GM19468 (cell line): ENCODE measurements around the gene ALDH3B2.
"Not testable (repeated sequence)": the region's sequence is repeated elsewhere in the genome, so short reads cannot be mapped to it uniquely, and the experiment has no call there.

Experiments
- ATAC-seq: cut with Tn5 transposase; IDR thresholded peaks from one replicate; pipeline ENCODE4 v1.9.1; 2021; ENCODE audit warnings: mild to moderate bottlenecking, moderate library complexity, moderate number of reproducible peaks; ENCODE audit not compliant: unreplicated experiment; ENCODE audit errors: extremely low read depth

ALDH3B2 gene

DNA sequence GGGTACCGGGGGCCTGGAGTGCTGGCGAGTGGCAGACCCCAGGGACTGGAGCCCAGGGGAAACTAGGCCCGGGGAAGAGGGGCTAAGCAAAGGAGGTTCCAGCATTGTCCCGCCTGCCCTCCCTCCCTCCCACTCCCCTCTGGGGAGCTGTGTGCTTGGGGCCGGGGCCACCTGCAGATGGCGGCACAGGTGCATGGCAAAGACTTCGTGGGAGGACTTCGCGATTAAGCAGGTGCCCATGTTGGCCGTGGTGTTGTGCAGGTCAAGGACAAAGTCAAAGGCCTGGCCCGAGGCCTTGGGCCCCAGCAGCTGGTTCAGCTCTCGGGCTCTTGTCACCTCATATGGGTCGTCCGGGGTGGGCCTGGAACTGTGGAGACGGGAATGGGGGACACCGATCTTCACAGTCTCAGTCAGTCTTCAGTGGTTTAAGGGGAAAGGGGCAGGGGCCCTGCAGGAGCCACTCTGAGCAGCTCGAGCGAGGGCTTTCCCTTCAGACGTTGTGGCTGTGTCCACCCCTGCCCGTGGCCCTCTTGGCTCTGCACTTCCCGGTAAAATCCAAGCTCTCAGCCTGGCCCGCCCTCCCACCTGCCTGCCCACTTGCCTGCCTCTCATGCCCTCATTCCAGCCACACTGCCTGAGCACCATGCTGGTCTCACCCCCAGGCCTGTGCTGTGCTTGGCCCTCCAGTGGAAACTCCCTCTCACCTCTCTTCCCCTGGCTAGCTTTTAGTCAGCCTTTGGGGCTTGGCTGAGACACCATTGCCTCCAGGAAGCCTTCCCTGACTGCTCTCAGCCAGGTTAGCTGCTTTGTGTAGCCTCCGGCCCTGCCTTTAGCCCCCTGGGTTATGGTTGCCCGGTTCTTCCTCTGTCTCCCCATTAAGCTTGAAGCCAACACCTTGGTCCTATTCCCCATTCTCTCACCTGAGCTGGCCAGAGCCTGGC is 28.6 kb downstream of the ALDH3B2 start:
- ATAC-seq = no peak

DNA sequence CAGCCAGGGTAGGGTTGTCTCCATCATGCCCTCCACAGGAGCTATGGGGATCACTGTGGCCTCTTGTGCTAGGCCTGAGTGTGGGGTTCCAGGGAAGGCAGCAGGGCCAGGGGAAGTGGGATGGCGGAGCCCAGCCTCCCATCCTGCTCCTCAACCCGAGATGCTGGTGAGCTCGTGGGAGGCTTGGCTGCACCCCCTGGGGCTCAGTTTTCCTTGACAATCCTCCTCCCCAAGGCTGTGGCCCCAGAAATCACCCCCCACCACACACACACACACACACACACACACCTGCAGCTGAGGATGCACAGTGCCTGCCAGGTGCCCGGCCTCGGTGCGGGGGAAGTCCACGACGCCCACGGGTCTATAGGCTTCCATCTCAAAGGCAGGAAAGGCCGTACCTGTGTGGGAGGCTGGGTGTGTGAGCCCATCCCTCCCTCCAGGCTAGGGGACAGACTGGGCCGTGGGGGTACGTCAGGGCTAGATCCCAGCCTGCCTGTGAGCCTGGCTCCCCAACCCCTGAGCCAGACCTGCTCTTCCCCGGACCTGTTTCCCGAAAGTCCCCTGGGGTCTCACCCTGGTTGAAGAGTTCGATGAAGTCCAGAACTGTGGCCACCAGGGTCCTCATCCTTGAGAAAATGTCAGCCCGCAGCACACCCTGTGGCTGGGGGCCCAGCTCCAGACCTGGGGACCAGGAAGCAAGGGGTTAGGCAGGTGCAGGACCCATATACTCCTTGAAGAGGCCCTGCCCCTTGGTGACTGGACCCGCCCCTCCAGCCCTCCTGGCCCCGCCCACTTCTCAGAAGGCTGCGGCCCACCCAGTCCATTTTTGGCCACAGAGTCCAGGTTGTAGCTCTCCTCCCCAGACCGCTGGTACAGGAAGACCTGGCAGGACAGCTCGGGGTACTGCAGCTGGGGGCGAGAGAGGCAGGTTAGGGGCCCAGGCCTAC is 29.7 kb downstream of the ALDH3B2 start:
- ATAC-seq = no peak

DNA sequence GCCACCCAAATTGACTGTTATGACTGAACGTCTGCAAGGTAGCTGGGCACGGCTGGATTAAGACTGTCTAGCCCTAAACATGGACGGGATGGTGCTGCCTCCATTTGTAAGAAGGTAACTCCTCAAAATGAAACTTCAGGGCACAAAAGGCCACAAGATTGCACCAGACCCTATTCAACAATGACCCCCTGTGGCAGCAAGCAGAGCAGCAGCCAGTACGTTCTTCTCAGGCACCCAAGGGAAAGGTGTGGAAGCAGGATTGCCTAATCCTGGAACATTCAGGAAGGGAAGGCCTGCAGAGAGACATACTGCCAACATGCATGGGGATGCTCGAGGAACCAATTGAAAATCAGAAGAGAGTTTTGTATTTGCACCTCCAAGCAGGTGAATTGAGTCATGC is 30.4 kb downstream of the ALDH3B2 start:
- no peak for ATAC-seq

DNA sequence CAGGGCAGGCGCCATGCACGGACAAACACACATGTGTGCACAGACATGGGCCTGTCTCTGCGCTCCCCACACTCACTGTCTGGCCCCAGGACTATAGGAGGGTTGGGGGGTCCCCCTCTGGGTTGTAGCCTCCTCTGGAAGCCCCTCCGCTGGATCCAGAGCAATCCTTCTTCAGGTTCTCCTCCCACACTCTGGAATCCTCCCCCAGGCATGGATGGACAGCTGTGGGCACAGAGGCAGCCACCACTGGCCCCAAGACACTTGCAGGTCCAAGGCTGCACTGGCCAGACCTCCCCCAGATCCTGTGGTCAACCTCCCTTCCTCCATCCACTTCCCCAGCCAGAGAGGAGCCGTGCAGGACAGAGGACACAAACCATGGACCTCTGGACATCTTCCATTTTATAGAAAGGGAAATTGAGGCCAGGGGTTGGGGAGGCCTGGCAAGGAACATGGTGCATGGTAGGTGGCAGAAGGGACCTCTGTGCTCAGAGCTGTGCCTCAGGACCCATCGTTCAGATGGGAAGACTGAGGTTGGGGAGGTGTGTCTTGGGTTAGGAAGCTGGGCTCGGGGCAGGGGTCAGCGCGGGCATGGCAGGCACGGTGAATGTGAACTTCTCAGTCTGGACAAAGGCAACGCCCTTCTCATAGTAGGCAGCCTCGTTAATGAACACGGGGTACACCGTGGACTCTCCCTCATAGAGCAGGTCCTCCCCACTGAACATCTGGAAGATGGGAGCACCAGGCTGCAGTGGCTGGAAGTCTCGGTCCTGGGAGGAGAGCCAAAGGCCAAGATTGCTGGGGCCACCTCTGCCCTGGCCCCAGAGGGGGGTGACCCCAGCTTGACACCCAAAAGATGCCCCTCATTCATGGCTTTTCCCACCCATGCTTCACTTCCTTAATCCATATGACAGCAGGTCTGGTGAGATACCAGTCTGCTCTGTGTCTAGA is 32.0 kb downstream of the ALDH3B2 start:
- no peak for ATAC-seq

DNA sequence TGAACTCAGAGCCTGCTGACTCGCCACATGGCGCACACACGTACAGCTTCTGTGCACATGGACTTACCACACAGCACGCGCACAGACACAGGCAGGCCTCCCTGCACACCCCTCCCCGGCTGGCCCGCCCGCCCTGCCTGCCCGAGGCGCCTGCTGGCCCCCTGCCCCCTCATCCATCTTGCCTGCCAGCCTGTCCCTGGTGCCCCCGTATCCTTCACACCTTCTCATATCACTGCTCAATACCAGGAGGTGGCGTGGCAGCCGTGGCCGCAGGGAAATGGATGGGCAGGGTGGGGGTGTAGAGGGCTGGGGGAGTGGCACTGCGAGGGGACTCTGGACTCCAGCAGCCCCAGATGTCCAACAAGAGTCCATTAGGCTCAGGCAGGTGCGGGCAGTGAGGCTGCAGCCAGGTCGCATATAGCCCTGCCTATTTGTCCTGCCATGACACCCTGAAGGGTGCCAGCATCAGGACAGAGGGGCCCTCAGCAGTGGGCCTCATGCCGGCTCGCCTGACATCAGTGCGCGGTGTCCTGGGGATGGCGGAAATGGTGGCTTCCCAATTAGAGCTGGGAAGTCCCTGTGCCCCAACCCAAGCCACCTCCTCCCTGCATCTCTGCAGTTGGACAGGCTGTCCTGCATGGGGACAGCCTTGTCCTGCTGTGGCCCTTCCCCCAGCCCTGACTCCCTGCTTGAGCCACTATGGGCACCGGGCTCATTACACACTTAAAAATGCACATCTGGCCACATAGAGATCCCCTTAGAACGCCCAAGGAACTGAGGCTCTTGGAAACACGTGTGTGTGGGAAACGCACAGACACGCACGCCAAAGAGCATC is 32.9 kb downstream of the ALDH3B2 start:
- no peak for ATAC-seq

DNA sequence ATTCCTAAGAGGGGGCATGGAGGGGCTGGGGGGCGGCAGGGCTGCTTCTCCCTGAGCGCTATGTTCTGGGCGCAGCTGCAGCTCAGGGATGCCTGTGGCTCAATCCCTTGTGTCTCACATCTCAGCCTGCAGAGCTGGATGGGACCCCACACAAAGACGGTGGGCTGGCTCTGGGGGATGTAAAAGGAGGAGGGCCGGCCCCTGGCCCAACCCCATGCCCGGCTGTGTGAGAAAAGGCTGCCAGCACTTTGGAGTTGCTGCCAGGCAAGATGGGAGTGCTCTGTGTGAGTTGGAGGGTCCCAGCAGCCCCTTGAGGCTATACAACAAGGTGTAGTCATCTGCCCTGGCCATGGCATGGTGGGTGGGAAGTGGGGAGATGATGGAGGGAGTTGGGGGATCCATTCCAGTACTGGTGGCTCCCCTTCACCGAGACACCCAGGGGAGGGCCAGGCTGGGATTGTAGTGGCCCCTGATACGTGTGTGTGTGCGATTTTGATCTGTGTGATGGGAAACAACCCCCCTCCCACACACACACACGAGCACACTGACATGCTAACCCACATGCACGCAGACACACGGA is 33.6 kb downstream of the ALDH3B2 start:
- ATAC-seq = no peak

DNA sequence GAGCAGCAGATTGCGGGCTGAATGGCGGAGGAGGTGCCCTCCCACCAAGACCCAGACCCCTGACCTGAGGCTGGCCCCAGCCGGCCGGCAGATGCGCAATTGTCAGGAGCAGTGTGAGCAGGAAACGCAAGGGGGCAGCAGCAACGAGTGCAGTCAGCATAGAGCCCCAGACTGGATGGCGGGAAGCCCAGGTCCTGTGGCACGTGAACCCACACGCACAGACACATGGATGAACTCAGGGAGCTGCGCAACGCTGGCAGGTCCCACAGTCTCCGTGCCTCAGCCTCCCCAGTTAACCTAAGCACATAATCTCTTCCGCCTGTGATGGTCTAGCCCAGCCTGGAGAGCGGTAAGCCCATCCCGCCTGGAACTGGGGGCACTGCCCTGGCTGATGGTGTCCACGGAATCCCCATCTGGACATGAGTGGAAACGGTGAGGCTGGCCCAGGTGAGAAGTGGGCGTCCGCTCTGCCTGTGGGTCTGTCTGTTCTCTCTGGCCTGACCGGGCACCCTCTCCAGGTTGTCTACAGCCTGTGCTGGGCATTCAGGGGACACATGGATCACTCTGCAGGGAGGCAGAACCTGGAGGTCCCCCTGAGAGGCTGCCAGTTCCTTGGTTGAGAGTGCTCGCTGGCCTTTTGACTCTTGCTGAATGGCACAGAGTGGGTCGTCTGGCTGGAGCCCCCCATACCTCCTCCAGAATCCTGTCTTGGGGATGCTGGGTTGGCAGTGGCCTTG is 34.2 kb downstream of the ALDH3B2 start:
- no peak for ATAC-seq

DNA sequence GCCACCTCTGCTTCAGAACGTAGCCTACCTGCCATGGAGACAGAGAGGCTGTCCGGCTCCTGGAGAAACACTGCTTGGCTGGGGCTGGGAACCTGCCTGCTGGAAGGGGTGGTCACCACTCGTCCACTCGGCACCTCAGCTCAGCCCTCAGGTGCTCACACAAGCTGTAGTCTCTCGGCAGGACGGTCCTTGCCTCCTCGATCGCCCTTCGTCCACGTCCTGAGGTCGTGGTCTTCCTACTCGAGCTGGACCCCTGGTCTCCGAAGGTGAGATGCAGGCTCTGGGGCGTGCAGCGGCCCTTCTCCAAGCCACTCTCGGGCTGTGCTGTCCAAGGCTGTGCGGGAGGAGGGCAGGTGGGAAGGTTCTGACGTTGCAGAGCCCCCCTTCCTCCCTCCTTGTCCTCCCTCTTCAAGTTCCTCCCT is 35.0 kb downstream of the ALDH3B2 start, which contains the start of gene TBX10:
Gene TBX10, minus strand, starts transcription at position 326 of the 422 bp plus-strand sequence. Its CDS starts 291 bp downstream, at position 35.
- no peak for ATAC-seq

DNA sequence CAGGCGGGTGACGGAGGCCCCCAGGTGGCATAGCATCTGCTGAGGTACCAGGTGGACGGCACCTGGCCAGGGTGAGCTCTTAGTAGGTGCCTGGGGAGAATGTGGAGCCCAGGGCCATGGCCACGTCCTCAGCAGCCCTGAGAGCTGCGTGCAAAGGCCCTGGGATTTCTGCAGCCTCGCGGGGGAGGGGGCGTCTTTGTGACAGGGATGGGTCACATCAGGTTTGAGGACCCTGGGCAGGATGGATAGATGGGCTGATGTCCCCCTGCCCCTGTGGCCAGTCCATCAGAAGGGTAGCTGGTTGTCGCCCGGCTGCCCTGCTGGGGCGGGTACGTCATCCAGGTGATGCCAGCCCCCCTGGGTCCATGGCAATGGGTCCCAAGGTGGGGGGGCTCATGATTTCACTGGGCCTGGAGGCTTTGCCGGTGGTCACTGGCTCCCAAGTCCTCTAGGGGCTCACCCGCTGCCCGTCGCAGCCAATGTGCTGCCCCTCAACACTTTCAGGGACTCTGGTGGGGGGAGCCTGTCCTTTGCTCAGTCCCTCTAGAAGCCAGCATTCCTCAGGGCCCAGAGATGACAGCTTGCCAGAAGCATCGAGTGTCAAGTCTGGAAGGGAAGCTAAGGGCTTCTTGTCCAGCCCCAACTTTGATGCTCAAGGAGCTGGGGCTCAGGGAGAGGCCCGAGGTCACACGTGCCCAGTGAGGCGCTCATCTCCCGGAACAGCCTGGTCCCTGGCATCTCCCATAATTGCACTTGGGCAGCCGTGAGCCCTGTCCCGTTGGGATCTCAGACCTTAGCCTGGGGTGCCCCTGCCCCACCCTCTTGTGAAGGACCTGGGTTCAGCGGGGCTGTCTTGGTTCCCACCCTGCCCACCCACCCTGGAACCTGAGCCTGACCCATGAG is 35.6 kb downstream of the ALDH3B2 start:
- ATAC-seq = no peak

DNA sequence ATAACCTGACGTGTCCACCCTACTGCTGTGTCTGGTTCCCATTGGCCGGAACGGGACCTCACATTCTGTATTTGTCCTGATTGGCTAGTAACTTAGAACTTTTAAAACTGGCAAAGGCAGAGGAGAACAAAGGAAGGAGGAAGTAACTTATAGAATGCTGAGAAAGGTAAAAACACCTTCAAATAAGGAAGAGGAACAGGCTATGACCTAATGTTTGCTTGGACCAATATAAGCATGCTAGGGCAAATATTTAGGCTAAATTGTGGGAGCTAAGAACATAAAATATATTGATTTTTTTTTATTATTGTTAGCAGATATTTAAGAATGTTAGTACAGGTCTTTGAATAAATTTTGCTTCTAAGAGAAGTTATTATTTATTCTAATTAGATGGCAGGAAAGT is 37.0 kb downstream of the ALDH3B2 start:
- ATAC-seq = not testable (repeated sequence)

DNA sequence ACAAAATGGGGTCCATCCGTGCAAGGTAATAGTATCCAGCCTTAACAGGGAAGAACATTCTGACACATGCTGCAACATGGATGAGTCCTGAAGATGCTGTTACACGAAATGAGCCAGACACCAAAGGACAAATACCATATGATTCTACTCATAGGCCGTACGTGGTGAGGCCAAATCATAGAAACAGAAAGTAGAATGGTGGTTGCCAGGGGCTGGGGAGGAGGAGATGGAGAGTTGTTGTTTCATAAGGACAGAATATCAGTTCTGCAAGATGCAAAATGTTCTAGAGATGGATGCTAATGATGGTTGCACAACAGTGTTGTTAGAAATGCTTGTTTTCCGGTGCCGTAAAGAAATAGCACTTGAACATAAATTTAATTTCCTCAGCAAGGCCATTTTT is 37.5 kb downstream of the ALDH3B2 start:
- no peak for ATAC-seq

DNA sequence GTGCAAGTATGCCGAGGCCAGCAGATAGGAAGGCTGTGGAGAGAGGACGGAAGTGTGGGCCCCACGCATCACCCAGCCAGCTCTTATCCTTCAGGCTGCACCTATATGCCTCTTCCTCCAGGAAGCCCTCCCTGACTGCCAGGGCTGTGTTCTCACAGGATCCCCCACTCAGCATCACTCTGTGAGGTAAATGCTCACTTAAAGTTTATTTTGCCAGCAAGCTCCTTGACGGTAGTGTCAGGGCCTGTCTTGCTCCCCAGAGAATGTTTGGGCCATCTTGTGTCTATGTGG is 39.2 kb downstream of the ALDH3B2 start:
- ATAC-seq = no peak

DNA sequence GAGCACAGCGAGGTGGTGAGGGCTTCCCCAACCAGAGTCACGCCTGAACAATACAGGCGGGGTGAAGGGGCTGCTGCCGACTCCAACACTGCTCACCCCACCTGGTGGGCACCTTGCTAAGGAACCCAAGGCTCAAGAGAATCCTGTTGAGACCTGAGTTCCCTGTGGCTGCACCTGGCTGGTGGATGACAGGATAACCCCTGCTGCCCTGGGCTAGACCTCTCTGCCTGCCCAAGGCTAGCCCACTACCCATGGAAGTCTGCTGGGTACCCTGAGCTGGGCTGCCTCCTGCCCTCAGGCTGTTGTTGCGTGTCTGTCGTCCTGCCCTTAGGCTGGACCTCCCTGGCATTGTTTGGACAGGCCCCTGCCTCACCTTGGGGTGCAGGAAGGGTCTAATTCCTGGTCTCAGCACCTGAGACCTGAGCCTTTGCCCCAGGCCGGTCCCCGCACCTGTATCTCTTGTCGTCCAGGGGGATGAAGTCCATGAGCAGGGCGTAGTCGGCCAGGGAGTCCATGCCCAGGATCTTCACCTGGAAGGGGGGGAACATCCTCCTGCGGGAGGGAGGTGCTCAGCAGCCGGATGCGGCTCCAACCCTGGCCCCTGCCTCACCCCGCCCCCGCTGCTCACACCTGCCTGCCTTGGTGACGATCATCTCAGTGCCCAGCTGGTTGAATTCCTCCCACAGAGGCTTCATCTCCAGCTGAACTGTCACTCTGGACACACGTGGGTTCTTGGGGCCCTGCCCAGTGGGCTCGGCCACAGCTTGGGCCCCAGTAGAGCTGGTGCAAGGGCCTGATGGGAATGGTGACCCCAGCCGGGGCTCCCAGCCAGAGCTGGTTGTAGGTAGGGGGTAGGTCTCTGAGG is 39.8 kb downstream of the ALDH3B2 start:
- no peak for ATAC-seq

DNA sequence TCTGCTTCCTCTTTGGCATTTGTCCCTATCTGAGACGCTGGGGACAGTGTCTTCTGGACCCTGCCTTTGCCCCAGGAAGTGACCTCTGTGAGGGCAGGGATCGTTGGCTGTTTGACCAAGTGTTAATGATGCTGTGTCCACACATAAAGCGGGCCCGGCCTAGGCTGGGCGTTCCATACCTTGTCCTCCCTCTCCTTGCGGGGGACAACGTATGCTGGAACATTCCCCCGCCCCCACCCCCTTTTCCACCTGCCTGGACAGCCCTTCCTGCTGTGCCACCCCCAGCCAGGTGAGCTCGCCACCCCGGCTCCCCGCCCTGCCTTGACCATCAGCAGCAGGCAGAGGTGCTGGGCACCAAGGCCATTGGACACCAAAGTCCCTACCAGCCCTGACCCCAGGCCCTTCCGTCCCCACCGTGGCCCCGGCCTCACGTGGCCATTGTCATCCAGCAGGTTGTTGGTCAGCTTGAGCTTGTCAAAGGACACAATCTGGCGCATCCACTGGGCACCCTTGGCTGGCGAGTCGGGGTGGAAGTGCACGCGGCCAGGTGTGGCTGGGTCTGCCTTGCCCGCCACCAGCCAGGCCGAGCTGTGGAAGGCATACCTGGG is 40.6 kb downstream of the ALDH3B2 start:
- ATAC-seq = no peak

DNA sequence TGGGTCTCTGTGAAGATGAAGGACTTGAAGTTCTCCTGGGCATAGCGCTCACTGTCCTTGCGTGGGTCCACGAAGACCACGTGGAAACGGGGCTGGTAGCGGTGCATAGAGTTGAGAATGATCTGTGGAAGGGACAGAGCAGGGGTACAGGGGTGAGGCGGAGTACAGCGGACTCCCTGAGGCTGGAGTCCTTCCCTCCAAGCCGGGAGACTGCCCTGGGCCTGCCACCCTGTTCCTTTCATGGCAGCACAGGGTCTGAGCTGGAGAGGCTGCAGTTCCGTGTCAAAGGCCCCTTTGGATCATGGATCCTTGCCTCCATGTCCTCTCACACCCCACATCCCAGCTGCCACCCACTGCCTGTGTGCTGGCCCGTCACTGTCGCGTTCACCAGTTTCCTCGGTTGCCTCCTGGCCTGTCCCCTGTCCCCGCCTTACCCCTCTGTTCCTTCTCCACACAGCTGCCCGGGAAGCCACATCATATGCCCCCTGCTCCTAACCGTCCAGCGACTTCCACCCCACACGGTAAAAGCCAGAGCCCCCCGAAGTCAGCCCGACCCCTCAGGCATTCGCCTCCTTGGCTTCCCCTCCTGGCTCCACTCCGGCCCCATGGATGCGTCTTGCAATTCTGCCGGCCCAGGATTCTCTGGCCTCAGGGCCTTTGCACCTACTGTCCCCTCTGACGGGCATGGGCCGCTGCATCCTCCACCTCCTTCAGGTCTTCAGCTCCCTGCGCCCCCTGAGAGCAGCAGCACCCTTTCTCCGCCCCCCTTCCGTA is 41.3 kb downstream of the ALDH3B2 start:
- ATAC-seq = no peak
